SK-N-SH (cell line): ENCODE data around the gene FSTL5. TPM values are rescaled to one million over a fixed set of nuclear protein-coding genes. Genes with fewer than 3 reads are reported as not detected.

Experiments used
- CTCF ChIA-PET: fragments of 300-600, 350-600 bp; formaldehyde crosslinking; extraction: SDS; loops from one replicate; lab custom pipeline; 2021; lab: Yijun Ruan, JAX
- POLR2A ChIA-PET: fragments of 350-600 bp; sonication (Branson Sonifier 250); formaldehyde crosslinking; extraction: SDS; loops from one replicate; lab custom pipeline; 2020; ENCODE audit warnings: antibody characterized with exemption, inconsistent platforms; lab: Yijun Ruan, JAX
- DNase-seq: peaks from one replicate; pipeline ENCODE4 v3.0.0; 2012
- H2AFZ ChIP-seq: fragments of 200-600 bp; sonication (generic); 2 replicates; pipeline ENCODE4 v1.8.1; 2016; ENCODE audit warnings: antibody characterized with exemption, mild to moderate bottlenecking, low read depth
- H3F3A ChIP-seq: fragments of 200-600 bp; sonication (generic); replicated peaks from 2 replicates; pipeline ENCODE3; 2016; ENCODE audit warnings: antibody characterized with exemption, mild to moderate bottlenecking; ENCODE audit not compliant: insufficient read depth
- H3K27ac ChIP-seq, 2 experiments: fragments of 200-500 bp in 1 of 2; fragments of 200-600 bp in 1 of 2; sonication (Bioruptor generic) in 1 of 2; sonication (generic), shearing (Covaris generic) in 1 of 2; 2 replicates each; pipeline versions ENCODE4 v1.5.1 to v1.6.1; 2014 to 2016; ENCODE audit warnings: low read depth in 2 of 2, inconsistent platforms in 1 of 2, low read length in 1 of 2, mild to moderate bottlenecking in 1 of 2, mixed read lengths in 1 of 2
- H3K27me3 ChIP-seq: fragments of 200-600 bp; sonication (generic), shearing (Covaris generic); 2 replicates; pipeline ENCODE4 v1.6.1; 2016; ENCODE audit warnings: mixed run types; ENCODE audit not compliant: insufficient read depth
- H3K36me3 ChIP-seq, 2 experiments: fragments of 200-500 bp in 1 of 2; fragments of 200-600 bp in 1 of 2; sonication (Bioruptor generic) in 1 of 2; sonication (generic) in 1 of 2; replicated peaks in 1 of 2; 2 replicates each; pipeline versions ENCODE3 to v1.5.1; 2014 to 2016; ENCODE audit warnings: low read length in 1 of 2, mild to moderate bottlenecking in 1 of 2; ENCODE audit not compliant: insufficient read depth in 2 of 2, control insufficient read depth in 1 of 2
- H3K4me1 ChIP-seq, 2 experiments: fragments of 200-500 bp in 1 of 2; fragments of 200-600 bp in 1 of 2; sonication (Bioruptor generic) in 1 of 2; sonication (generic), shearing (Covaris generic) in 1 of 2; 2 replicates each; pipeline versions ENCODE4 v1.5.1 to v1.6.1; 2014 to 2016; ENCODE audit warnings: low read depth in 1 of 2, low read length in 1 of 2, mixed run types in 1 of 2; ENCODE audit not compliant: insufficient read depth in 2 of 2, control insufficient read depth in 1 of 2
- H3K4me2 ChIP-seq: fragments of 200-600 bp; sonication (generic), shearing (Covaris generic); 2 replicates; pipeline ENCODE4 v1.6.1; 2017; ENCODE audit warnings: mixed run types
- H3K4me3 ChIP-seq, 2 experiments: fragments of 200-500 bp in 1 of 2; fragments of 200-600 bp in 1 of 2; sonication (Bioruptor generic) in 1 of 2; sonication (generic), shearing (Covaris generic) in 1 of 2; 2 replicates each; pipeline versions ENCODE4 v1.5.1 to v1.8.1; 2014 to 2016; ENCODE audit warnings: low read depth in 2 of 2, inconsistent platforms in 1 of 2, low read length in 1 of 2, mild to moderate bottlenecking in 1 of 2, mixed read lengths in 1 of 2, moderate library complexity in 1 of 2
- H3K79me2 ChIP-seq: fragments of 200-600 bp; sonication (generic); 2 replicates; pipeline ENCODE4 v1.8.1; 2017; ENCODE audit warnings: mild to moderate bottlenecking; ENCODE audit not compliant: insufficient read depth
- H3K9ac ChIP-seq: fragments of 200-600 bp; sonication (generic); 2 replicates; pipeline ENCODE4 v1.6.1; 2017; ENCODE audit warnings: mixed run types
- H3K9me2 ChIP-seq: fragments of 200-600 bp; sonication (generic); 2 replicates; pipeline ENCODE4 v1.6.1; 2017; ENCODE audit warnings: mixed run types
- H3K9me3 ChIP-seq: fragments of 200-600 bp; sonication (generic); 2 replicates; pipeline ENCODE4 v1.6.1; 2017; ENCODE audit warnings: mixed run types, mild to moderate bottlenecking, moderate library complexity
- H4K20me1 ChIP-seq: fragments of 200-600 bp; sonication (generic); 2 replicates; pipeline ENCODE4 v1.6.1; 2017; ENCODE audit warnings: mild to moderate bottlenecking, mixed run types; ENCODE audit not compliant: insufficient read depth
- CTCF ChIP-seq: fragments of 200-600 bp; sonication (generic); IDR thresholded peaks from 2 replicates; pipeline ENCODE4 v1.6.1; 2017; ENCODE audit warnings: antibody characterized with exemption, mild to moderate bottlenecking, moderate library complexity
- ELF1 ChIP-seq: IDR thresholded peaks from 2 replicates; pipeline ENCODE4 v1.4.0; 2012
- GABPA ChIP-seq: IDR thresholded peaks from 2 replicates; pipeline ENCODE4 v1.4.0; 2012; ENCODE audit warnings: low read depth, mild to moderate bottlenecking
- MEF2A ChIP-seq: IDR thresholded peaks from 2 replicates; pipeline ENCODE4 v1.4.0; 2012; ENCODE audit warnings: low read depth, borderline replicate concordance
- MXI1 ChIP-seq: IDR thresholded peaks from 2 replicates; pipeline ENCODE4 v1.6.1; 2012; ENCODE audit warnings: mild to moderate bottlenecking, low read depth, low read length, improper control_type of control experiment
- NRF1 ChIP-seq: IDR thresholded peaks from 2 replicates; pipeline ENCODE4 v1.6.1; 2012; ENCODE audit warnings: low read depth, mild to moderate bottlenecking, low read length
- REST ChIP-seq: IDR thresholded peaks from 2 replicates; pipeline ENCODE4 v1.6.1; 2012; ENCODE audit warnings: mild to moderate bottlenecking, low read depth, low read length, moderate library complexity
- RXRA ChIP-seq: IDR thresholded peaks from 2 replicates; pipeline ENCODE4 v1.4.0; 2012; ENCODE audit warnings: low read depth, mild to moderate bottlenecking, borderline replicate concordance
- TEAD4 ChIP-seq: IDR thresholded peaks from 2 replicates; pipeline ENCODE4 v1.4.0; 2012; ENCODE audit warnings: mild to moderate bottlenecking, borderline replicate concordance; ENCODE audit not compliant: insufficient read depth
- USF2 ChIP-seq: fragments of 150-350 bp; IDR thresholded peaks from 2 replicates; pipeline ENCODE4 v1.6.1; 2017; ENCODE audit warnings: antibody characterized with exemption, low read length, low read depth, borderline replicate concordance
- WGBS: methylation state at CpG from one replicate; pipeline ENCODE4 v1.1.6; 2017; ENCODE audit warnings: low lambda C conversion rate; 5-methylcytosine and 5-hydroxymethylcytosine counted together
- polyA plus RNA-seq, 3 experiments: library from polyadenylated mRNA; depleted of rRNA; stranded (reverse); fragments of >200 nt; gene quantifications; 2 replicates each; pipeline ENCODE4 v1.2.3, GENCODE V29; 2012
- TF ChIP-seq, protein P1 (sequence below): IDR thresholded peaks from 2 replicates; pipeline ENCODE4 v1.4.0; 2012; ENCODE audit warnings: low read depth, borderline replicate concordance

Gene FSTL5
- polyA plus RNA-seq, 1 of the 3 experiments (the other 2 are of a cell fraction), result 0.07 TPM

DNA sequence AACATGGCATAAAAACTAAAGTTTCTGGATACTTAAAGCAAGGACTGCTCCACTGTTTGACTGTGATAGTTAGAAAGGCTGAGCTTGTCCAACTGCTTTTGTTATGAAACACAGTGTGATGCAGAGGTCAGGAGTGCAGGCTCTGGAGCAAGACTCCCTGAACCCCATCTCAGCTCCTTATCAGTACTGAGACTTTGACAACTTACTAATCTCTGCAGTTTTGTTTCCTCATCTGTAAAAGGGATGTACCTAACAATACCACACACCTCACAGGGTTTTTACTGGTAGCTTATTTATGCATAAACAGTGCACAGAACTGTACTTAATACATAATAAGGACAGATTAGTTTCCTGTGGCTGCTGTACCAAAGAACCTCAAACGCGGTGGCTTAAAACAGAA, 804.3 kb downstream of the FSTL5 start:
- ChIA-PET POLR2A (no interaction called here), CTCF (no interaction called here)
- no peaks in the 10 kb centered on the region for H3K9me3 ChIP-seq
- H3K4me1 ChIP-seq, result no peaks in the 10 kb centered on the region; a peak in 1 of 4 replicates
- no peak for TF ChIP-seq RXRA
- TF ChIP-seq ELF1, result no peak
- TF ChIP-seq, protein P1, sequence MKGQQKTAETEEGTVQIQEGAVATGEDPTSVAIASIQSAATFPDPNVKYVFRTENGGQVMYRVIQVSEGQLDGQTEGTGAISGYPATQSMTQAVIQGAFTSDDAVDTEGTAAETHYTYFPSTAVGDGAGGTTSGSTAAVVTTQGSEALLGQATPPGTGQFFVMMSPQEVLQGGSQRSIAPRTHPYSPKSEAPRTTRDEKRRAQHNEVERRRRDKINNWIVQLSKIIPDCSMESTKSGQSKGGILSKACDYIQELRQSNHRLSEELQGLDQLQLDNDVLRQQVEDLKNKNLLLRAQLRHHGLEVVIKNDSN, result no peak
- no peak for TF ChIP-seq NRF1
- TF ChIP-seq GABPA, result no peak
- TF ChIP-seq REST, result no peak
- TF ChIP-seq CTCF, result no peak
- TF ChIP-seq MXI1, result no peak
- TF ChIP-seq USF2, result no peak
- TF ChIP-seq MEF2A, result no peak
- TF ChIP-seq TEAD4, result no peak
- H3F3A ChIP-seq, result no peaks in the 10 kb centered on the region
- no peaks in the 10 kb centered on the region for H3K9me2 ChIP-seq
- DNase-seq, result no peak
- 75% methylated on average over 2 of the region's 2 CpGs for WGBS
- H3K4me2 ChIP-seq, result no peak overlapping the region
- no peaks in the 10 kb centered on the region for H3K79me2 ChIP-seq
- H4K20me1 ChIP-seq, result no peaks in the 10 kb centered on the region
- no peak overlapping the region for H3K27ac ChIP-seq
- H2AFZ ChIP-seq, result no peak overlapping the region
- no peaks in the 10 kb centered on the region for H3K27me3 ChIP-seq
- H3K36me3 ChIP-seq, result no peaks in the 10 kb centered on the region
- H3K4me3 ChIP-seq, result no peak overlapping the region
- no peak overlapping the region for H3K9ac ChIP-seq
